H1 (cell line): ENCODE results near the gene SPSB1. TPM values are rescaled to one million over a fixed set of nuclear protein-coding genes. Genes with fewer than 3 reads are reported as not detected.

ENCODE experiments used
- BCL11A ChIP-seq, 2 experiments: IDR thresholded peaks; one replicate each; pipeline ENCODE4 v1.6.1; 2011; ENCODE audit warnings: low read depth in 2 of 2, low read length in 2 of 2, mild to moderate bottlenecking in 2 of 2
- BRCA1 ChIP-seq: IDR thresholded peaks from 2 replicates; pipeline ENCODE4 v1.6.1; 2012; ENCODE audit warnings: low read depth, low read length, improper control_type of control experiment
- CTBP2 ChIP-seq: IDR thresholded peaks from 2 replicates; pipeline ENCODE4 v1.7.0; 2011; ENCODE audit warnings: borderline replicate concordance, mild to moderate bottlenecking, moderate library complexity, mixed read lengths, low read length; ENCODE audit not compliant: insufficient read depth, insufficient read length
- EZH2 ChIP-seq: fragments of 200-600 bp; sonication (generic); IDR thresholded peaks from 2 replicates; pipeline ENCODE4 v1.7.1; 2012; ENCODE audit warnings: low read depth, mild to moderate bottlenecking, moderate library complexity, low read length, inconsistent platforms; ENCODE audit not compliant: severe bottlenecking
- GABPA ChIP-seq: IDR thresholded peaks from 2 replicates; pipeline ENCODE4 v1.6.1; 2011; ENCODE audit warnings: mild to moderate bottlenecking, low read length, moderate library complexity, borderline replicate concordance; ENCODE audit not compliant: insufficient read depth
- RBBP5 ChIP-seq: IDR thresholded peaks from 2 replicates; pipeline ENCODE4 v1.7.1; 2012; ENCODE audit warnings: low read depth, mild to moderate bottlenecking, inconsistent platforms, low read length, moderate library complexity, borderline replicate concordance
- TEAD4 ChIP-seq: IDR thresholded peaks from 2 replicates; pipeline ENCODE4 v1.6.1; 2012; ENCODE audit warnings: low read depth, low read length, inconsistent platforms, mixed read lengths
- polyA plus RNA-seq, 7 experiments: library from polyadenylated mRNA; depleted of rRNA in 3 of 7; stranded (reverse) in 5 of 7; unstranded in 2 of 7; fragments of >200 nt in 5 of 7; fragments of 200-250 nt in 2 of 7; gene quantifications; 1 replicate in 5 of 7; 2 replicates in 1 of 7; 4 replicates in 1 of 7; pipeline versions ENCODE4 v1.2.1 to v1.2.3, GENCODE V29; 2011 to 2013; ENCODE audit warnings: missing spikeins in 2 of 7, mixed read lengths in 2 of 7
- total RNA-seq: library from RNA; stranded (reverse); fragmentation: NEBNext Ultra II Directional; extraction: Animal tissue kit (Norgen Biotek cat#: 25700); gene quantifications from 2 replicates; pipeline ENCODE4 v1.2.1, GENCODE V29; 2021
- TF ChIP-seq, protein P1 (sequence below): fragments of 300-600 bp; sonication (generic); IDR thresholded peaks from 2 replicates; pipeline ENCODE4 v1.7.1; 2012; ENCODE audit warnings: low read length, moderate library complexity, mild to moderate bottlenecking, inconsistent platforms; ENCODE audit not compliant: insufficient replicate concordance
- TF ChIP-seq, protein P2 (sequence below): IDR thresholded peaks from 2 replicates; pipeline ENCODE4 v1.6.1; 2012; ENCODE audit warnings: inconsistent platforms

SPSB1 gene
- total and polyA plus RNA-seq, 2 of the 8 experiments (the other 6 are each of a cell fraction or from before 2014, with no cell fraction given): 5.3 to 6.4 TPM

DNA sequence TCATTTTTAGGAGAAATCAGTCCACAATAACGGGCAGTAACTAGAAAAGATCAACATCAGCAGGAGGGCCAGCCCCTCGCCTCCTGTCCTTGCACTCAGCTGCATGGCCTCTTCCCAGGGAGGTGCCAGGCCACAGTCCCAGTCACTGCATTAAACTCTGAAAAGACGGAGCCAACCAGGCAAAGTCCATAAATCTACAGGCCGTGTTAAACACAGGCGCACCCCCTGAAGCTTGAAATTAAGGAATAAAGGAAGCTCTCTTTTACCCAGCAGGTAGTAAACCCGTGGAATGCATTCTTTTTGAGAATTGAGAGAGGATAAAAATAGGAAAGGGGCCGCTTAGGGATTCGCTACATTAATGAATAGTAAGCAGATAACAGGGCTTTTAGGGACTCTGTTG lies 39.7 kb upstream of the SPSB1 start (continued):
- TF ChIP-seq, protein P1, sequence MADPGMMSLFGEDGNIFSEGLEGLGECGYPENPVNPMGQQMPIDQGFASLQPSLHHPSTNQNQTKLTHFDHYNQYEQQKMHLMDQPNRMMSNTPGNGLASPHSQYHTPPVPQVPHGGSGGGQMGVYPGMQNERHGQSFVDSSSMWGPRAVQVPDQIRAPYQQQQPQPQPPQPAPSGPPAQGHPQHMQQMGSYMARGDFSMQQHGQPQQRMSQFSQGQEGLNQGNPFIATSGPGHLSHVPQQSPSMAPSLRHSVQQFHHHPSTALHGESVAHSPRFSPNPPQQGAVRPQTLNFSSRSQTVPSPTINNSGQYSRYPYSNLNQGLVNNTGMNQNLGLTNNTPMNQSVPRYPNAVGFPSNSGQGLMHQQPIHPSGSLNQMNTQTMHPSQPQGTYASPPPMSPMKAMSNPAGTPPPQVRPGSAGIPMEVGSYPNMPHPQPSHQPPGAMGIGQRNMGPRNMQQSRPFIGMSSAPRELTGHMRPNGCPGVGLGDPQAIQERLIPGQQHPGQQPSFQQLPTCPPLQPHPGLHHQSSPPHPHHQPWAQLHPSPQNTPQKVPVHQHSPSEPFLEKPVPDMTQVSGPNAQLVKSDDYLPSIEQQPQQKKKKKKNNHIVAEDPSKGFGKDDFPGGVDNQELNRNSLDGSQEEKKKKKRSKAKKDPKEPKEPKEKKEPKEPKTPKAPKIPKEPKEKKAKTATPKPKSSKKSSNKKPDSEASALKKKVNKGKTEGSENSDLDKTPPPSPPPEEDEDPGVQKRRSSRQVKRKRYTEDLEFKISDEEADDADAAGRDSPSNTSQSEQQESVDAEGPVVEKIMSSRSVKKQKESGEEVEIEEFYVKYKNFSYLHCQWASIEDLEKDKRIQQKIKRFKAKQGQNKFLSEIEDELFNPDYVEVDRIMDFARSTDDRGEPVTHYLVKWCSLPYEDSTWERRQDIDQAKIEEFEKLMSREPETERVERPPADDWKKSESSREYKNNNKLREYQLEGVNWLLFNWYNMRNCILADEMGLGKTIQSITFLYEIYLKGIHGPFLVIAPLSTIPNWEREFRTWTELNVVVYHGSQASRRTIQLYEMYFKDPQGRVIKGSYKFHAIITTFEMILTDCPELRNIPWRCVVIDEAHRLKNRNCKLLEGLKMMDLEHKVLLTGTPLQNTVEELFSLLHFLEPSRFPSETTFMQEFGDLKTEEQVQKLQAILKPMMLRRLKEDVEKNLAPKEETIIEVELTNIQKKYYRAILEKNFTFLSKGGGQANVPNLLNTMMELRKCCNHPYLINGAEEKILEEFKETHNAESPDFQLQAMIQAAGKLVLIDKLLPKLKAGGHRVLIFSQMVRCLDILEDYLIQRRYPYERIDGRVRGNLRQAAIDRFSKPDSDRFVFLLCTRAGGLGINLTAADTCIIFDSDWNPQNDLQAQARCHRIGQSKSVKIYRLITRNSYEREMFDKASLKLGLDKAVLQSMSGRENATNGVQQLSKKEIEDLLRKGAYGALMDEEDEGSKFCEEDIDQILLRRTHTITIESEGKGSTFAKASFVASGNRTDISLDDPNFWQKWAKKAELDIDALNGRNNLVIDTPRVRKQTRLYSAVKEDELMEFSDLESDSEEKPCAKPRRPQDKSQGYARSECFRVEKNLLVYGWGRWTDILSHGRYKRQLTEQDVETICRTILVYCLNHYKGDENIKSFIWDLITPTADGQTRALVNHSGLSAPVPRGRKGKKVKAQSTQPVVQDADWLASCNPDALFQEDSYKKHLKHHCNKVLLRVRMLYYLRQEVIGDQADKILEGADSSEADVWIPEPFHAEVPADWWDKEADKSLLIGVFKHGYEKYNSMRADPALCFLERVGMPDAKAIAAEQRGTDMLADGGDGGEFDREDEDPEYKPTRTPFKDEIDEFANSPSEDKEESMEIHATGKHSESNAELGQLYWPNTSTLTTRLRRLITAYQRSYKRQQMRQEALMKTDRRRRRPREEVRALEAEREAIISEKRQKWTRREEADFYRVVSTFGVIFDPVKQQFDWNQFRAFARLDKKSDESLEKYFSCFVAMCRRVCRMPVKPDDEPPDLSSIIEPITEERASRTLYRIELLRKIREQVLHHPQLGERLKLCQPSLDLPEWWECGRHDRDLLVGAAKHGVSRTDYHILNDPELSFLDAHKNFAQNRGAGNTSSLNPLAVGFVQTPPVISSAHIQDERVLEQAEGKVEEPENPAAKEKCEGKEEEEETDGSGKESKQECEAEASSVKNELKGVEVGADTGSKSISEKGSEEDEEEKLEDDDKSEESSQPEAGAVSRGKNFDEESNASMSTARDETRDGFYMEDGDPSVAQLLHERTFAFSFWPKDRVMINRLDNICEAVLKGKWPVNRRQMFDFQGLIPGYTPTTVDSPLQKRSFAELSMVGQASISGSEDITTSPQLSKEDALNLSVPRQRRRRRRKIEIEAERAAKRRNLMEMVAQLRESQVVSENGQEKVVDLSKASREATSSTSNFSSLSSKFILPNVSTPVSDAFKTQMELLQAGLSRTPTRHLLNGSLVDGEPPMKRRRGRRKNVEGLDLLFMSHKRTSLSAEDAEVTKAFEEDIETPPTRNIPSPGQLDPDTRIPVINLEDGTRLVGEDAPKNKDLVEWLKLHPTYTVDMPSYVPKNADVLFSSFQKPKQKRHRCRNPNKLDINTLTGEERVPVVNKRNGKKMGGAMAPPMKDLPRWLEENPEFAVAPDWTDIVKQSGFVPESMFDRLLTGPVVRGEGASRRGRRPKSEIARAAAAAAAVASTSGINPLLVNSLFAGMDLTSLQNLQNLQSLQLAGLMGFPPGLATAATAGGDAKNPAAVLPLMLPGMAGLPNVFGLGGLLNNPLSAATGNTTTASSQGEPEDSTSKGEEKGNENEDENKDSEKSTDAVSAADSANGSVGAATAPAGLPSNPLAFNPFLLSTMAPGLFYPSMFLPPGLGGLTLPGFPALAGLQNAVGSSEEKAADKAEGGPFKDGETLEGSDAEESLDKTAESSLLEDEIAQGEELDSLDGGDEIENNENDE: peak; percentile 17
- TF ChIP-seq BCL11A (IDR thresholded peaks at IDR 0.05; ENCODE audit: low read depth in 2 of 2, low read length in 2 of 2) (peak; percentile 24 to 91), BRCA1 (no peak), GABPA (no peak), RBBP5 (no peak), TEAD4 (peak; percentile 49; the same call in 1 of the 2 replicates), CTBP2 (peak; percentile 57), EZH2 (no peak)
- TF ChIP-seq, protein P2, sequence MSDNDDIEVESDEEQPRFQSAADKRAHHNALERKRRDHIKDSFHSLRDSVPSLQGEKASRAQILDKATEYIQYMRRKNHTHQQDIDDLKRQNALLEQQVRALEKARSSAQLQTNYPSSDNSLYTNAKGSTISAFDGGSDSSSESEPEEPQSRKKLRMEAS: peak; percentile 25; the same call in 1 of the 2 replicates
